AG08396 (cell line): ENCODE results near the gene ASIC2.
"Not testable (repeated sequence)": the region's sequence is repeated elsewhere in the genome, so short reads cannot be mapped to it uniquely, and the experiment has no call there.

Source experiments
- DNase-seq: peaks from one replicate; pipeline ENCODE4 v3.0.0; 2012; ENCODE audit warnings: low spot score, mixed read lengths

ASIC2 gene

GRCh38 chr17:32980230-32980629 lies 312.9 kb downstream of the ASIC2 start:
- no peak for DNase-seq

GRCh38 chr17:32976605-32977004 lies 316.5 kb downstream of the ASIC2 start:
- no peak for DNase-seq

- no peak for DNase-seq
Measured at GRCh38 chr17:32976131-32976530, 317.0 kb downstream of the ASIC2 start.

- no peak for DNase-seq
Measured at GRCh38 chr17:32971171-32971570, 321.9 kb downstream of the ASIC2 start.

GRCh38 chr17:32970281-32970680 lies 322.8 kb downstream of the ASIC2 start:
- no peak for DNase-seq

- not testable (repeated sequence) for DNase-seq
Measured at GRCh38 chr17:32969231-32969630, 323.9 kb downstream of the ASIC2 start.

GRCh38 chr17:32964541-32964940 lies 328.6 kb downstream of the ASIC2 start:
- DNase-seq = no peak
